ENCODE measurements around the gene CLEC7A. TPM values are rescaled to one million over a fixed set of nuclear protein-coding genes. Genes with fewer than 3 reads are reported as not detected.
A peak's percentile ranks its signal among the peaks of the same experiment; 100 is the strongest.

CLEC7A gene
- total and polyA plus RNA-seq, 4 donors: 16.8 to 50.8 (median 31.9) TPM

DNA sequence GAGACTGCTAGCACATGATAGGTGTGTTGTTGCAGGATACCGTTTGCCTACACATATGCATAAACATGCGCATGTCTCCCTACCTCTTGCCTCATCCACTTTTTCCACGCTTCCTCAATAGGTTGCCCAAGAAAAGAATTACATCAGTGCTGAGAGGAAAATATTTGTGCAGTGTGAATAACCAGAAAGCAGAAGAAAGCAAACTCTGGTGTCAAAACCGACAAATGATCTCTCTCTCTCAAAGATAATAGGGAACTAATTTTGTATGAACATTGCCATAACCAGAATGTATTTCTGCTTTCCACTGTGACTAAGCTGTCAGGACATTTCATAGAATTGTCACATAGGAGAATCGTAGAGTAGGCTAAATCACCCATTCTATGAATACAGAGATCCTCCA lies 1.3 kb downstream of the CLEC7A start:
- H3K36me3 ChIP-seq (ENCODE audit: control insufficient read depth in 4 of 4, insufficient read depth in 4 of 4, low read length in 4 of 4): no peaks in the 10 kb centered on the region
- no peak overlapping the region for H3K4me3 ChIP-seq
- H3K4me1 ChIP-seq (ENCODE audit: control insufficient read depth in 5 of 5, insufficient read depth in 5 of 5, low read length in 5 of 5): peaks cover 0 to 6% (median 0%) of the 10 kb centered on the region in 5 donors
- no peaks in the 10 kb centered on the region for H3K9me3 ChIP-seq (ENCODE audit: control insufficient read depth in 4 of 4, insufficient read depth in 3 of 4, low read length in 3 of 4)
- no peak overlapping the region for H3K9ac ChIP-seq (ENCODE audit: insufficient read depth in 1 of 2, low read length in 2 of 2)
- DNase-seq (peak in 2 of 3 donors; percentile 20 to 37), ATAC-seq (ENCODE audit: insufficient read depth, low FRiP score) (peak; percentile 42)
- WGBS, 2 donors: 36 to 58% methylated on average over 5 of the region's 5 CpGs
- H3K27me3 ChIP-seq (ENCODE audit: control insufficient read depth in 3 of 3, insufficient read depth in 3 of 3, low read length in 2 of 3): no peaks in the 10 kb centered on the region
- H3K27ac ChIP-seq (ENCODE audit: low read depth in 1 of 2, low read length in 1 of 2): no peak overlapping the region
- no peak for TF ChIP-seq CTCF (IDR thresholded peaks at IDR 0.05; ENCODE audit: control extremely low read depth, extremely low read depth)

GRCh38 chr12:10126413-10126812 lies 3.6 kb downstream of the CLEC7A start:
- Histone ChIP-seq H3K9me3 (ENCODE audit: control insufficient read depth in 4 of 4, insufficient read depth in 3 of 4, low read length in 3 of 4) (no peaks in the 10 kb centered on the region), H3K27ac (ENCODE audit: low read depth in 1 of 2, low read length in 1 of 2) (no peak overlapping the region), H3K4me1 (ENCODE audit: control insufficient read depth in 5 of 5, insufficient read depth in 5 of 5, low read length in 5 of 5) (peaks cover 0 to 3% (median 0%) of the 10 kb centered on the region in 5 donors), H3K4me3 (no peak overlapping the region), H3K9ac (ENCODE audit: insufficient read depth in 1 of 2, low read length in 2 of 2) (no peak overlapping the region), H3K36me3 (ENCODE audit: control insufficient read depth in 4 of 4, insufficient read depth in 4 of 4, low read length in 4 of 4) (no peaks in the 10 kb centered on the region), H3K27me3 (ENCODE audit: control insufficient read depth in 3 of 3, insufficient read depth in 3 of 3, low read length in 2 of 3) (no peaks in the 10 kb centered on the region)
- WGBS, 2 donors: 45 to 71% methylated on average over 1 of the region's 1 CpG
- ATAC-seq (ENCODE audit: insufficient read depth, low FRiP score): no peak
- DNase-seq: no peak
- no peak for TF ChIP-seq CTCF (IDR thresholded peaks at IDR 0.05; ENCODE audit: control extremely low read depth, extremely low read depth)

- H3K9ac ChIP-seq (ENCODE audit: insufficient read depth in 1 of 2, low read length in 2 of 2): no peak overlapping the region
- ATAC-seq (ENCODE audit: insufficient read depth, low FRiP score): no peak
- no peak for DNase-seq
- H3K9me3 ChIP-seq (ENCODE audit: control insufficient read depth in 4 of 4, insufficient read depth in 3 of 4, low read length in 3 of 4): no peaks in the 10 kb centered on the region
- H3K27ac ChIP-seq (ENCODE audit: low read depth in 1 of 2, low read length in 1 of 2): no peak overlapping the region
- 85 to 95% methylated on average over 4 of the region's 4 CpGs for WGBS, 2 donors
- no peaks in the 10 kb centered on the region for H3K36me3 ChIP-seq (ENCODE audit: control insufficient read depth in 4 of 4, insufficient read depth in 4 of 4, low read length in 4 of 4)
- no peak overlapping the region for H3K4me3 ChIP-seq
- TF ChIP-seq CTCF (IDR thresholded peaks at IDR 0.05; ENCODE audit: control extremely low read depth, extremely low read depth): no peak
- no peaks in the 10 kb centered on the region for H3K27me3 ChIP-seq (ENCODE audit: control insufficient read depth in 3 of 3, insufficient read depth in 3 of 3, low read length in 2 of 3)
- no peaks in the 10 kb centered on the region for H3K4me1 ChIP-seq (ENCODE audit: control insufficient read depth in 5 of 5, insufficient read depth in 5 of 5, low read length in 5 of 5)
Measured at GRCh38 chr12:10122689-10123088, 7.3 kb downstream of the CLEC7A start.

DNA sequence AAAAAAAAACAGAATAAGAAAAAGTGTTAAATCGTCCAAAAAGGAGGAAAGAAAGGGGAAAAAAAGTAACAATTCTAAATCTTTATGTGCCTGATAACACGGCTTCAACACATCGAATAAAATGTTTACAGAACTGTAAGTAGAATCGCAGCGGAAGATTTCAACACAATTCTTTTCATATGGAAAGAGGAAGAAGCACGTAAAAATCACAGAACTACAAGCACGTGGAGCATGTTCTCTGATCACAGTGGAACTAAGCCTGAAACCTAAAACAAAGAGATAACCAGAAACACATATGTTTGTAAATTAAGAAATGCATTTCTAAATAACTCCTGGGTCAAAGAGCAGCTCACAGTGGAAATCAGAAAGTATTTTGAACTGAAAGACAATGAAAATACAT lies 8.7 kb downstream of the CLEC7A start:
- DNase-seq: peak in 1 of 3 donors; percentile 36
- no peak overlapping the region for H3K9ac ChIP-seq (ENCODE audit: insufficient read depth in 1 of 2, low read length in 2 of 2)
- 36 to 56% methylated on average over 7 of the region's 7 CpGs for WGBS, 2 donors

More for the DNA sequence above, 8.7 kb downstream of the CLEC7A start:
- Histone ChIP-seq H3K4me3 (no peak overlapping the region), H3K36me3 (ENCODE audit: control insufficient read depth in 4 of 4, insufficient read depth in 4 of 4, low read length in 4 of 4) (no peaks in the 10 kb centered on the region), H3K27ac (ENCODE audit: low read depth in 1 of 2, low read length in 1 of 2) (no peak overlapping the region), H3K9me3 (ENCODE audit: control insufficient read depth in 4 of 4, insufficient read depth in 3 of 4, low read length in 3 of 4) (no peaks in the 10 kb centered on the region), H3K4me1 (ENCODE audit: control insufficient read depth in 5 of 5, insufficient read depth in 5 of 5, low read length in 5 of 5) (no peaks in the 10 kb centered on the region), H3K27me3 (ENCODE audit: control insufficient read depth in 3 of 3, insufficient read depth in 3 of 3, low read length in 2 of 3) (no peaks in the 10 kb centered on the region)
- no peak for ATAC-seq (ENCODE audit: insufficient read depth, low FRiP score)
- TF ChIP-seq CTCF (IDR thresholded peaks at IDR 0.05; ENCODE audit: control extremely low read depth, extremely low read depth): no peak
